Activated T-cell treated with anti-CD3 and anti-CD28 coated beads, Interleukin-2, amount 50 U/mL, for 24 hours (primary cell): Measurements from ENCODE around the gene PABPC1L2A.
"Not testable (repeated sequence)": the region's sequence is repeated elsewhere in the genome, so short reads cannot be mapped to it uniquely, and the experiment has no call there.

Source experiments
- DNase-seq: peaks from one replicate; pipeline ENCODE4 v3.0.0-alpha.2; 2020
- H3K27ac Mint-ChIP-seq: 2 replicates; pipeline ENCODE4 v1.8.0; 2020; ENCODE audit warnings: mild to moderate bottlenecking, mixed read lengths
- H3K27me3 Mint-ChIP-seq: 2 replicates; pipeline ENCODE4 v1.8.0; 2020; ENCODE audit warnings: mixed read lengths
- H3K36me3 Mint-ChIP-seq: 2 replicates; pipeline ENCODE4 v1.8.0; 2020; ENCODE audit warnings: low read depth, mixed read lengths
- H3K4me1 Mint-ChIP-seq: 2 replicates; pipeline ENCODE4 v1.8.0; 2020; ENCODE audit warnings: low read depth, mixed read lengths
- H3K4me3 Mint-ChIP-seq: 2 replicates; pipeline ENCODE4 v1.8.0; 2020; ENCODE audit warnings: mild to moderate bottlenecking, moderate library complexity, mixed read lengths
- H3K9me3 Mint-ChIP-seq: 2 replicates; pipeline ENCODE4 v1.8.0; 2020; ENCODE audit warnings: mixed read lengths

Gene PABPC1L2A

DNA sequence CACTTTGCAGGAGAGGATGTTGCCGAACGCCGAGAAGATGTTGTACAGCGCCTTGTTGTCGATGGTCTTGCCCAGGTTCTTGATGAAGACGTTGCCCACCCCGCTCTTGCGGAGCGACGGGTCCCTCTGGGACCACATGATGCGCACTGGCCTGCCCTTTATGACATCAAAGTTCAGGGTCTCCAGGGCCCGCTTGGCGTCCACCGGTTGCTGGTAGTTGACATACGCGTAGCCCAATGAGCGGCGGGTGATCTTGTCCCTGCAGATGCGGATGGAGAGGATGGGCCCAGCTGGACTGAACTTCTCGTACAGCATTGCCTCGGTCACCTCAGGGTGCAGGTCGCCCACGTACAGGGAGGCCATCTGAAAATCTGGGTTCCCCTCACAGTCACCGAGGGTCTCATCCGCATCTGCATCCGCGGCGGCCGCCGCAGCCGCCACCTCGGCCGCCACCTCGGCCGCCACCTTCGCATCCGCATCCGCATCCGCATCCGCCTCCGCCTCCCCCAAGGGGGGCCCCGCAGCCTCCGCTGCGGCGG lies at the start of gene PABPC1L2A:
TSS of gene PABPC1L2A (minus strand) at position 489 of the 539 bp plus-strand sequence. CDS start at position 363, 126 bp downstream.
- H3K9me3 Mint-ChIP-seq, H3K36me3 Mint-ChIP-seq, H3K27ac Mint-ChIP-seq, H3K4me1 Mint-ChIP-seq, H3K4me3 Mint-ChIP-seq, DNase-seq: not testable (repeated sequence)
- peaks cover 20% of the 10 kb centered on the region for H3K27me3 Mint-ChIP-seq

DNA sequence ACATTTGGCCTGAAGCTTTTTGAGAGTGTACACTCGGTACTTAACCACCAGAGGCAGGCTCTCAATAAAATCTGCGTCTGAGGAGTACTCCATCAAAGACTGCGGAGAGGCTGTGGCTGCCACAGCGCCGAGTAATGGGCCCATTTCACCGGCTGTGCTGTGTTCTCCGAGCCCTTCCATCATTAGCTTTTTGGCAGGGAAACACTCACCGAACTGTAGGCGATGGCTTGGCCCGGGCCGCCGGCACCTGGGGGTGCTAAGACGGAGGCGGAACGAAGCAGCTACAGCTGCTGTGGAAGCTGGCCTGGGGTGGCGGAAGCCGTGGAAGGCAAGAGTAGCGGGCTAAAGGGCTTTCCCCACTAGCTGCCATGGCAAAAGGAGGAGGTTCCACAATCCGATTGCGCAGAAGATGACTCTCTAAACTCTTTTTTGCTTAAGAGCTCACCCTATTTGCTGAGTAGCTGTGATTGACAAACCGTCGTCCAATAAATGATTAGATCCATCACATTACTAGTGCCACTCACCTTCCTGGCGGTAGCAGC lies 48.5 kb upstream of the PABPC1L2A start:
- H3K36me3 Mint-ChIP-seq = no peaks in the 10 kb centered on the region
- no peak for DNase-seq
- no peaks in the 10 kb centered on the region for H3K4me1 Mint-ChIP-seq
- H3K27me3 Mint-ChIP-seq = peaks cover 49% of the 10 kb centered on the region
- H3K27ac Mint-ChIP-seq = no peak overlapping the region
- peak overlapping the region; percentile 9 for H3K4me3 Mint-ChIP-seq
- H3K9me3 Mint-ChIP-seq = no peaks in the 10 kb centered on the region

DNA sequence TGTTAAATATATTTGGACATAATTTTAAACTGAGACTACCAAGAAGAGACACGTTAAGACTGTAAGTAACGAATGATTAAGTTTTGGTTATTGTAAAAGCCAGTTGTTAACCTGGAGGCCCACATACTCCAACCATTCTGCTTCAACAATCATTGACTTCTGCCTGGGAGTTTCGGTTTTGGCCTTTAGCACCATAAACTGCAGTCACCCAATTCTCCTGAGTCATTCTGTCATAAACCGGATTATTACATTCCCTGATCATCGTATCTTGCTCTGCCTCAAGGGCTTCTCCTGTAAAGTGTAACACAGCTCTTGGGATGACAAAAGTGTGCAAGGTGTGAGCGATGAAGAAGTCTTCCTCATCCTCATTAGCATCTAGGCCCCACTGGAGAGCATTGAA lies 46.9 kb upstream of the PABPC1L2A start:
- H3K36me3 Mint-ChIP-seq = no peaks in the 10 kb centered on the region
- no peak overlapping the region for H3K4me3 Mint-ChIP-seq
- H3K4me1 Mint-ChIP-seq = no peaks in the 10 kb centered on the region
- peaks cover 49% of the 10 kb centered on the region for H3K27me3 Mint-ChIP-seq
- H3K9me3 Mint-ChIP-seq = no peaks in the 10 kb centered on the region
- no peak for DNase-seq
- H3K27ac Mint-ChIP-seq = no peak overlapping the region

DNA sequence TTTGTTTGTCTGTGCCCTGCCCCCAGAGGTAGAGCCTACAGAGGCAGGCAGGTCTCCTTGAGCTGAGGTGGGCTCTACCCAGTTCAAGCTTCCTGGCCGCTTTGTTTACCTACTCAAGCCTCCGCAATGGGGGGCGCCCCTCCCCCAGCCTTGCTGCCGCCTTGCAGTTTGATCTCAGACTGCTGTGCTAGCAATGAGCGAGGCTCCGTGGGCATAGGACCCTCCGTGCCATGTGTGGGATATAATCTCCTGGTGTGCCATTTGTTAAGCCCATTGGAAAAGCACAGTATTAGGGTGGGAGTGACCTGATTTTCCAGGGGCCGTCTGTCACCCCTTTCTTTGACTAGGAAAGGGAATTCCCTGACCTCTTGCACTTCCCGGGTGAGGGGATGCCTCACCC lies 20.2 kb upstream of the PABPC1L2A start:
- H3K27ac Mint-ChIP-seq, H3K4me1 Mint-ChIP-seq, H3K4me3 Mint-ChIP-seq, H3K9me3 Mint-ChIP-seq, H3K36me3 Mint-ChIP-seq, DNase-seq: not testable (repeated sequence)
- peaks cover 71% of the 10 kb centered on the region for H3K27me3 Mint-ChIP-seq

DNA sequence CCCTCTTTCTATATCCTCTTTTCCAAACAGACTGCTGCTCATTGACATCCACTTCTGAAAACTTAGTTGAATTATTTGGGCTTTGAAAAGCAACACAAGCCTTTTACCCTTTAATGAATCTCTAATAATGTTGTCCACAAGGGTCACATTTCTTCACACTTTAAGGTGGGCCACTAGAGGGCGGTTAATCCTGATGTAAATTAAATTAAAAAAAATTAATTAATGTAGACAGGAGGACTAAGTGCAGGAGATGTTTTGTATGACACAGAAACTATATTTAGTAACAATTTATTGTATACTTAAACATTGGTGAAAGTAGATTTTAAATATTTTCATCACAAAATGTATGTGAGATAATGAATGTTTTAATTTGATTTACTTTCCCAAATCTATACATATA lies 7.5 kb upstream of the PABPC1L2A start:
- H3K27me3 Mint-ChIP-seq, H3K4me3 Mint-ChIP-seq, H3K4me1 Mint-ChIP-seq, H3K36me3 Mint-ChIP-seq, DNase-seq, H3K27ac Mint-ChIP-seq, H3K9me3 Mint-ChIP-seq: not testable (repeated sequence)

DNA sequence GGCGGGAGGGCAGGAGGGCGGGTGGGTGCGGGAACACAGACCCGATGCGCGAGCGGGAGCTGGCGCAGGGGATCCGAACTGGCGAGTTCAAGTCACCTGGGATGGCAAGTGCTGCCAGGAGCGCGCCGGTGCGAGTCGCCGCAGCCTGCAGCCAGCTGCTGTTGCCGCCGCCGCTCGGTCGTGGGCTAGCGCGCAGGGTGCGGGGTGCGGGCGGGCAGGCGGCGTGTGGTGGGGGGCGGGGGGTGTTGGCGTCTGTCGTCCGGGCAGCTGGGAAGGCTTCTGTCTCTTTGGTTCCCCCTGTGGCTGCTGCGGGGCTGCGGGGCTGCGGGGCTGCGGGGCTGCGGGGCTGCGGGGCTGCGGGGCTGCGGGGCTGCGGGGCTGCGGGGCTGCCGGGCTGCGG lies 572 bp upstream of the PABPC1L2A start:
- H3K4me3 Mint-ChIP-seq, DNase-seq, H3K27ac Mint-ChIP-seq, H3K4me1 Mint-ChIP-seq, H3K36me3 Mint-ChIP-seq, H3K9me3 Mint-ChIP-seq: not testable (repeated sequence)
- H3K27me3 Mint-ChIP-seq = peaks cover 14% of the 10 kb centered on the region

DNA sequence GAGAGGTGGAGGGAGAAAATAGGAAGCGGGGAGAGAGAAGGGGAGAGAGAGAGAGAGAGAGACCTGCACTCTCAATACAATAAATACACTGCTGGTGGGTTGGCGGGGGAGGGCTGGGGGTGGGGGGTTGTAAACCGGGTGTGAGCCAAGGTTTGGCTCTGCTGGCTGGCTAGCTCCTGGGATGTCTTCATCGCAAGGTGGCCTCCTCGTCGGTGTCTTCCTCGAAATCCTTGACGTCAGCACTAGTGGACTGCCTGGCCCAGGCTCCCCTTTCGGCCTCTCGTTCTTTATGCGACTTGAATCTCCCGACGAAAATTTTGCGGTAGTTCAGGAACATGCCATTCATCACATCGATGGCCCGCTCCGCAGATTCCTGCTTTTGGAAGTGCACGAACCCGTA lies 715 bp downstream of the PABPC1L2A start:
- not testable (repeated sequence) for H3K4me1 Mint-ChIP-seq, H3K36me3 Mint-ChIP-seq, H3K4me3 Mint-ChIP-seq, DNase-seq, H3K9me3 Mint-ChIP-seq, H3K27ac Mint-ChIP-seq
- H3K27me3 Mint-ChIP-seq = peaks cover 25% of the 10 kb centered on the region

DNA sequence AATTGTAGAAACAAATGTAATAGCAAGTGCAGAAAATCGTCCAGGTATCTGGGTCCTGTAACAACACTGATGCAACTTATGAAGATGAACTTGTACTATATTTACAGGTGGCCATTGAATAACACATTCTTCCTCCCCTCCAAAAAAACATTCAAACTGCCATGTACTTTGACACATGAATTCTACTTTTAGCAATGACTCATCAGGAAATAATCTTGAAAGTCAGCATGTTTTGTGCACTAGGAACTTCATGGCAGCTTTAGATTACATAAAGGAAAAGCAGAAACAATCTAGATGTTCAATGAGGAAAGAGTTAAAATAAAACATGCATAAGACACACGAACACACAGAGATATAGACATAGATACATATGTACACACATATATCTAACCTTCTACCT lies 2.5 kb downstream of the PABPC1L2A start:
- no peaks in the 10 kb centered on the region for H3K36me3 Mint-ChIP-seq
- DNase-seq = no peak
- no peak overlapping the region for H3K4me3 Mint-ChIP-seq
- H3K9me3 Mint-ChIP-seq = no peaks in the 10 kb centered on the region
- H3K27ac Mint-ChIP-seq = no peak overlapping the region
- H3K4me1 Mint-ChIP-seq = no peaks in the 10 kb centered on the region
- peaks cover 37% of the 10 kb centered on the region for H3K27me3 Mint-ChIP-seq

DNA sequence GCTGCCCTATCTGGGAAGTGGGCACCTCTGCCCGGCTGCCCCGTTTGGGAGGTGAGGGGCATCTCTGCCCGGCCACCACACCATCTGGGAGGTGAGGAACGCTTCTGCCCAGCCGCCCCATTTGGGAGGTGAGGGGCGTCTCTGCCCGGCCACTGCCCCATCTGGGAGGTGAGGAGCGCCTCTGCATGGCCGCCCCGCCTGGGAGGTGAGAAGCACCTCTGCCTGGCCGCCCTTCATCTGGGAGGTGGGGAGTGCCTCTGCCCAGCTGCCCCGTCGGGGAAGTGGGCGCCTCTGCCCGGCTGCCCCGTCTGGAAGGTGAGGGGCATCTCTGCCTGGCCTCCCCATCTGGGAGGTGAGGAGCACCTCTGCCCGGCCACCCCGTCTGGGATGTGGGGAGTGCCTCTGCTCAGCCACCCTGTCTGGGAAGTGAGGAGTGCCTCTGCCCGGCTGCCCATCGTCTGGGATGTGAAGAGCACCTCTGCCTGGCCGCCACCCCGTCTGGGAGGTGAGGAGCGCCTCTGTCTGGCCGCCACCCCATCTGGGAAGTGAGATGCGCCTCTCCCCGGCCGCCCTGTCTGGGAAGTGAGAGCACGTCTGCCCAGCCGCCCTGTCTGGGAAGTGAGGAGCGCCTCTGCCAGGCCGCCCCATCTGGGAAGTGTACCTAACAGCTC lies 9.8 kb downstream of the PABPC1L2A start:
- no peak for DNase-seq
- no peak overlapping the region for H3K4me3 Mint-ChIP-seq
- no peaks in the 10 kb centered on the region for H3K36me3 Mint-ChIP-seq
- H3K4me1 Mint-ChIP-seq = no peaks in the 10 kb centered on the region
- no peak overlapping the region for H3K27ac Mint-ChIP-seq
- H3K9me3 Mint-ChIP-seq = peaks cover 4% of the 10 kb centered on the region
- peaks cover 32% of the 10 kb centered on the region for H3K27me3 Mint-ChIP-seq

DNA sequence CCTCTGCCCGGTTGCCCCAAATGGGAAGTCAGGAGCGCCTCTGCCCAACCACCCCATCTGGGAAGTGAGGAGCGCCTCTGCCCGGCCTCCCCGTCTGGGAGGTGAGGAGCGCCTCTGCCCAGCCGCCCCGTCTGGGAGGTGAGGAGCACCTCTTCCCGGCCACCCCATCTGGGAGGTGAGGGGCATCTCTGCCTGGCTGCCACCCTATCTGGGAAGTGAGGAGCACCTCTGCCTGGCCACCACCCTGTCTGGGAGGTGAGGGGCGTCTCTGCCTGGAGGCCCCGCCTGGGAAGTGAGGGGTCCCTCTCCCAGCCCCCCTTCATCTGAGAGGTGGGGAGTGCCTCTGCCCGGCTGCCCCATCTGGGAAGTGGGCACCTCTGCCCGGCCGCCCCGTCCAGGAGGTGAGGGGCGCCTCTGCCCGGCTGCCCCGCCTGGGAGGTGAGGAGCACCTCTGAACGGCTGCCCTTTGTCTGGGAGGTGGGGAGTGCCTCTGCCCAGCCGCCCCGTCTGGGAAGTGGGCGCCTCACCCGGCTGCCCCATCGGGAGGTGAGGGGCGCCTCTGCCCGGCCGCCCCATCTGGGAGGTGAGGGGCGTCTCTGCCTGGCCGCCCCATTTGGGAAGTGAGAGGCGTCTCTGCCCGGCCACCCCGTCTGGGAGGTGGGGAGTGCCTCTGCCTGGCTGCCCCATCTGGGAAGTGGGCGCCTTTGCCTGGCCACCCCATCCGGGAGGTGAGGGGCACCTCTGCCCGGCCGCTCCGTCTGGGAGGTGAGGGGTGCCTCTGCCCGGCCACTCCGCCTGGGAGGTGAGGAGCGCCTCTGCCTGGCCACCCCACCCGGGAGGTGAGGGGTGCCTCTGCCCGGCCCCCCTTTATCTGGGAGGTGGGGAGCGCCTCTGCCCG lies 10.6 kb downstream of the PABPC1L2A start:
- Mint-ChIP-seq H3K4me3 (no peak overlapping the region), H3K27me3 (peaks cover 24% of the 10 kb centered on the region), H3K36me3 (no peaks in the 10 kb centered on the region), H3K27ac (no peak overlapping the region), H3K4me1 (no peaks in the 10 kb centered on the region), H3K9me3 (peaks cover 4% of the 10 kb centered on the region)
- DNase-seq = no peak

DNA sequence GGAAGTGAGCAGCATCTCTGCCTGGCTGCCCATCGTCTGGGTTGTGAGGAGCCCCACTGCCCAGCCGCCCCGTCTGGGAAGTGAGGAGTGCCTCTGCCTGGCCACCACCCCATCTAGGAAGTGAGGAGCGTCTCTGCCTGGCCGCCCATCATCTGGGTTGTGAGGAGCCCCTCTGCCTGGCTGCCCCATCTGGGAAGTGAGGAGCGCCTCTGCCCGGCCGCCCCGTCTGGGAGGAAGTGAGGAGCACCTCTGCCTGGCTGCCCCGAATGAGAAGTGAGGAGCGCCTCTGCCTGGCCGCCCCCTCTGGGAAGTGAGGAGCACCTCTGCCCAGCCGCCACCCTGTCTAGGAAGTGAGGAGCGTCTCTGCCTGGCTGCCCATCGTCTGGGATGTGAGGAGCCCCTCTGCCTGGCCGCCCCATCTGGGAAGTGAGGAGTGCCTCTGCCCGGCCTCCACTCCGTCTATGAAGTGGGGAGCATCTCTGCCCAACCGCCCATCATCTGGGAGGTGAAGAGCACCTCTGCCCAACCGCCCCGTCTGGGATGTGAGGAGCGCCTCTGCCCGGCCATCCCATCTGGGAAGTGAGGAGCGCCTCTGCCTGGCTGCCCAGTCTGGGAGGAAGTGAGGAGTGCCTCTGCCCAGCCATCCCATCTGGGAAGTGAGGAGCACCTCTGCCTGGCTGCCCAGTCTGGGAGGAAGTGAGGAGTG lies 11.4 kb downstream of the PABPC1L2A start:
- not testable (repeated sequence) for H3K4me3 Mint-ChIP-seq, H3K4me1 Mint-ChIP-seq, DNase-seq, H3K36me3 Mint-ChIP-seq, H3K27ac Mint-ChIP-seq, H3K9me3 Mint-ChIP-seq
- H3K27me3 Mint-ChIP-seq = peaks cover 18% of the 10 kb centered on the region

DNA sequence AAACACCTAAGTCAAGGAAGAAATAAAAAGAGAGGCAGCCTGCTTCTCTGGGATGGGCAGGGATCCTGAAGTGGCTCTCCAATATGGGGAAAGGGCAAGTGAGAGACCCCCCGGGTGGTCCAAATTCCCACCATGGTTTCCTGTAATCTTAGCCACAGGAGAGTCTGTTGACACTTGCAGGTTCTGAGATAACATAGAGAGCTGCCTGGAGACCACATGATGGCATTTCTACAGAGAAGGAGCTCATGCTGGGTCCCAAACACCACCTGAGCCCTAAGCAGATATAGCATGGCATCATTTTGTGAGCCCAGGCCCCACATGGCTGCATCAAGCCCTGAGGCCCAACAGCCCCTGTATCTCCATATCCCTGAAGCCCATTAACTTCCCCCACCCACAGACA lies 50.4 kb downstream of the PABPC1L2A start:
- H3K27me3 Mint-ChIP-seq = peaks cover 44% of the 10 kb centered on the region
- H3K9me3 Mint-ChIP-seq = peaks cover 6% of the 10 kb centered on the region
- no peak for DNase-seq
- H3K36me3 Mint-ChIP-seq = no peaks in the 10 kb centered on the region
- no peaks in the 10 kb centered on the region for H3K4me1 Mint-ChIP-seq
- no peak overlapping the region for H3K4me3 Mint-ChIP-seq
- H3K27ac Mint-ChIP-seq = no peak overlapping the region
